Esophagus (tissue), 2 donors: ENCODE data around the gene PCDH9. TPM values are rescaled to one million over a fixed set of nuclear protein-coding genes. Genes with fewer than 3 reads are reported as not detected.

ENCODE experiments used
- H3K27ac ChIP-seq, 2 donors: one replicate each; pipeline ENCODE4 v1.5.1; 2013; ENCODE audit warnings: low read depth in 2 of 2, mild to moderate bottlenecking in 2 of 2, inconsistent platforms in 1 of 2, low read length in 1 of 2, moderate library complexity in 1 of 2
- H3K27me3 ChIP-seq, 2 donors: one replicate each; pipeline ENCODE4 v1.6.1; 2013; ENCODE audit warnings: low read length in 2 of 2, control low read depth in 1 of 2, mild to moderate bottlenecking in 1 of 2; ENCODE audit not compliant: insufficient read depth in 2 of 2, control insufficient read depth in 1 of 2
- H3K36me3 ChIP-seq, 2 donors: one replicate each; pipeline ENCODE4 v1.6.1; 2013; ENCODE audit warnings: low read length in 1 of 2; ENCODE audit not compliant: control insufficient read depth in 2 of 2, insufficient read depth in 2 of 2
- H3K4me1 ChIP-seq, 2 donors: one replicate each; pipeline ENCODE4 v1.6.1; 2013; ENCODE audit warnings: low read length in 1 of 2; ENCODE audit not compliant: control insufficient read depth in 2 of 2, insufficient read depth in 2 of 2
- H3K4me3 ChIP-seq, 2 donors: one replicate each; pipeline ENCODE4 v1.5.1; 2013; ENCODE audit warnings: low read length in 2 of 2, mild to moderate bottlenecking in 2 of 2, low read depth in 1 of 2, moderate library complexity in 1 of 2
- H3K9me3 ChIP-seq, 2 donors: one replicate each; pipeline ENCODE4 v1.6.1; 2013; ENCODE audit warnings: mild to moderate bottlenecking in 2 of 2, low read depth in 1 of 2, low read length in 1 of 2, moderate library complexity in 1 of 2; ENCODE audit not compliant: control insufficient read depth in 2 of 2, insufficient read depth in 1 of 2
- WGBS, 2 donors: extraction: QIAGEN DNeasy Blood & Tissue Kit; methylation state at CpG; one replicate each; pipeline ENCODE4 v1.1.7; 2013; 5-methylcytosine and 5-hydroxymethylcytosine counted together
- polyA plus RNA-seq, 2 donors: library from polyadenylated mRNA; stranded (reverse); fragments of 200-250 nt; gene quantifications; one replicate each; pipeline ENCODE4 v1.2.3, GENCODE V29; 2013
- donor health status: healthy with polysubstance abuse.
- donor health status: Bipolar disorder and iron deficiency.

The PCDH9 gene
- polyA plus RNA-seq, 2 donors: 0.12 to 0.14 TPM

GRCh38 chr13:66992719-66993118 is 237.4 kb downstream of the PCDH9 start:
- H3K36me3 ChIP-seq: no peaks in the 10 kb centered on the region
- 68 to 89% methylated on average over 2 of the region's 2 CpGs for WGBS, 2 donors
- no peak overlapping the region for H3K4me3 ChIP-seq
- no peaks in the 10 kb centered on the region for H3K9me3 ChIP-seq
- H3K27ac ChIP-seq: no peak overlapping the region
- H3K4me1 ChIP-seq: no peaks in the 10 kb centered on the region
- no peaks in the 10 kb centered on the region for H3K27me3 ChIP-seq

- H3K4me1 ChIP-seq: no peaks in the 10 kb centered on the region
- H3K27ac ChIP-seq: no peak overlapping the region
- 58 to 69% methylated on average over 3 of the region's 3 CpGs for WGBS, 2 donors
- no peak overlapping the region for H3K4me3 ChIP-seq
- H3K36me3 ChIP-seq: no peaks in the 10 kb centered on the region
- no peaks in the 10 kb centered on the region for H3K9me3 ChIP-seq
- H3K27me3 ChIP-seq: no peaks in the 10 kb centered on the region
These were observed 238.0 kb downstream of the PCDH9 start for GRCh38 chr13:66992183-66992582.

DNA sequence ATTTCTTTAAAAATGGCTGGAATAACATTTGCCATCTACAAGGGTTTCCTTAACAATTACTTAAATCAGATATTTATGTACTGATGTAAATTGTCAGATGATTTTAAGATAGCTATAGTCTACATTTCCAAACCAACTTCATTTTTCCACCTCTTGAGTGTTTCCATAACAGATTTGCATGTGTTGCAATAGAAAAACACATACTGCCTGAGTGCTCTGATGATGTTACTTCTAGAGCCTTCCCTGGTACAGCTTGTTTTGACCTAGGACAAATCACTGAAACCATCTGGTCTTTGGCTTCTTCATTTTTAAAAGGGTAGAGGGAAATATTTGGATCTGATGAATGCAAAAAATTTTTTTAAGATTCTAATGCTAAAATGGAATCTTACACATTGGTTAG is 245.9 kb downstream of the PCDH9 start:
- Histone ChIP-seq H3K27me3 (no peaks in the 10 kb centered on the region), H3K4me3 (no peak overlapping the region), H3K27ac (no peak overlapping the region), H3K9me3 (no peaks in the 10 kb centered on the region), H3K4me1 (no peaks in the 10 kb centered on the region), H3K36me3 (no peaks in the 10 kb centered on the region)

GRCh38 chr13:66981912-66982311 is 248.2 kb downstream of the PCDH9 start:
- Histone ChIP-seq H3K27ac (no peak overlapping the region), H3K4me3 (no peak overlapping the region), H3K27me3 (no peaks in the 10 kb centered on the region), H3K36me3 (no peaks in the 10 kb centered on the region), H3K9me3 (no peaks in the 10 kb centered on the region), H3K4me1 (no peaks in the 10 kb centered on the region)
- WGBS, 2 donors: 90 to 95% methylated on average over 7 of the region's 7 CpGs

GRCh38 chr13:66977161-66977560 is 253.0 kb downstream of the PCDH9 start:
- Histone ChIP-seq H3K9me3 (no peaks in the 10 kb centered on the region), H3K4me1 (no peaks in the 10 kb centered on the region), H3K27me3 (no peaks in the 10 kb centered on the region), H3K36me3 (no peaks in the 10 kb centered on the region), H3K27ac (no peak overlapping the region), H3K4me3 (no peak overlapping the region)
- WGBS, 2 donors: 79 to 80% methylated on average over 4 of the region's 4 CpGs

GRCh38 chr13:66974889-66975288 is 255.2 kb downstream of the PCDH9 start:
- H3K27ac ChIP-seq: no peak overlapping the region
- H3K9me3 ChIP-seq: no peaks in the 10 kb centered on the region
- WGBS, 2 donors: 77 to 88% methylated on average over 1 of the region's 1 CpG
- H3K27me3 ChIP-seq: no peaks in the 10 kb centered on the region
- no peaks in the 10 kb centered on the region for H3K4me1 ChIP-seq
- no peak overlapping the region for H3K4me3 ChIP-seq
- no peaks in the 10 kb centered on the region for H3K36me3 ChIP-seq

- H3K27ac ChIP-seq: no peak overlapping the region
- no peaks in the 10 kb centered on the region for H3K27me3 ChIP-seq
- H3K9me3 ChIP-seq: no peaks in the 10 kb centered on the region
- H3K4me1 ChIP-seq: no peaks in the 10 kb centered on the region
- 65 to 74% methylated on average over 1 of the region's 1 CpG for WGBS, 2 donors
- H3K4me3 ChIP-seq: no peak overlapping the region
- no peaks in the 10 kb centered on the region for H3K36me3 ChIP-seq
These were observed 256.0 kb downstream of the PCDH9 start for GRCh38 chr13:66974174-66974573.

- Histone ChIP-seq H3K36me3 (no peaks in the 10 kb centered on the region), H3K4me1 (no peaks in the 10 kb centered on the region), H3K4me3 (no peak overlapping the region), H3K9me3 (no peaks in the 10 kb centered on the region), H3K27ac (no peak overlapping the region), H3K27me3 (no peaks in the 10 kb centered on the region)
- 81 to 86% methylated on average over 3 of the region's 3 CpGs for WGBS, 2 donors
These were observed 257.5 kb downstream of the PCDH9 start for GRCh38 chr13:66972659-66973058.

DNA sequence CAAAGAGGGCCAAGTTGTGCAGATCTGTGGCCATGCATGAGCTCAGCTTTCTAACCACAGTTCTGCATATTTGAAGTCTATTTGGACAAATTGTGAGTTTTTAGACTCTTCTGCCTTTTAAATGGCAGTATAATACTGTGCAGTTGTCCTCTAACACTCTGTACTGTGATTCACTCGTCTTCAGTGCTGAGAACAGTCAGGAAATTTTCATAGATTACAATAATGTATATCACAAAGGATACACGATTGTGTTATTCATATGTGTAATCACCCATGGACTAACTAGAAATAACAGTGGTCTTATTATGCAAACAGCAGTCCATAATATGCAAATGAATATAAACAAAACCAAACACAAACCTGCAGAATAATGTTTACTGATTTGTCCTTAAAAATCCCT is 259.1 kb downstream of the PCDH9 start:
- Histone ChIP-seq H3K4me3 (no peak overlapping the region), H3K9me3 (no peaks in the 10 kb centered on the region), H3K36me3 (no peaks in the 10 kb centered on the region), H3K4me1 (no peaks in the 10 kb centered on the region), H3K27me3 (no peaks in the 10 kb centered on the region), H3K27ac (no peak overlapping the region)
- 74 to 75% methylated on average over 2 of the region's 2 CpGs for WGBS, 2 donors

- Histone ChIP-seq H3K4me1 (no peaks in the 10 kb centered on the region), H3K27me3 (no peaks in the 10 kb centered on the region), H3K4me3 (no peak overlapping the region), H3K9me3 (no peaks in the 10 kb centered on the region), H3K27ac (no peak overlapping the region), H3K36me3 (no peaks in the 10 kb centered on the region)
- WGBS, 2 donors: 42 to 50% methylated on average over 1 of the region's 1 CpG
These were observed 260.8 kb downstream of the PCDH9 start for GRCh38 chr13:66969291-66969690.
